PC-9 (cell line): Measurements from ENCODE around the gene CNTN6. TPM values are rescaled to one million over a fixed set of nuclear protein-coding genes. Genes with fewer than 3 reads are reported as not detected.

Experiments used
- BruUV-seq: library from RNA; stranded (reverse); fragments of 400-500 nt; replicated peaks from 2 replicates; lab custom pipeline; 2021; lab: Mats Ljungman, UMichigan
- CTCF ChIA-PET: fragments of 300-600 bp; sonication (Branson Sonifier 250); formaldehyde crosslinking; loops from one replicate; lab custom pipeline; 2022; ENCODE audit warnings: antibody characterized with exemption; lab: Charles Lee
- POLR2A ChIA-PET: fragments of 300-600 bp; sonication (Branson Sonifier 250); formaldehyde crosslinking; loops from one replicate; lab custom pipeline; 2022; ENCODE audit warnings: antibody characterized with exemption; ENCODE audit not compliant: unreplicated experiment; lab: Charles Lee
- DNase-seq, 2 experiments: peaks; one replicate each; pipeline versions ENCODE4 v3.0.0 to v3.0.0-alpha.2; 2015 to 2022; ENCODE audit warnings: mixed read lengths in 1 of 2
- H2AFZ ChIP-seq: fragments of 200-600 bp; sonication (generic); 2 replicates; pipeline ENCODE4 v1.8.1; 2017; ENCODE audit warnings: antibody characterized with exemption
- H3F3A ChIP-seq: fragments of 200-600 bp; sonication (generic); 2 replicates; pipeline ENCODE4 v1.8.1; 2017; ENCODE audit warnings: antibody characterized with exemption, mild to moderate bottlenecking, low read depth; ENCODE audit not compliant: insufficient read depth
- H3K27ac ChIP-seq: fragments of 200-600 bp; sonication (generic); 2 replicates; pipeline ENCODE4 v1.6.1; 2016; ENCODE audit warnings: mixed run types
- H3K27me3 ChIP-seq: fragments of 200-600 bp; sonication (generic); 2 replicates; pipeline ENCODE4 v1.6.1; 2016; ENCODE audit warnings: low read depth, mixed run types; ENCODE audit not compliant: insufficient read depth
- H3K36me3 ChIP-seq: fragments of 200-600 bp; sonication (generic); 2 replicates; pipeline ENCODE4 v1.6.1; 2016; ENCODE audit warnings: low read depth, mixed run types
- H3K4me1 ChIP-seq: fragments of 200-600 bp; sonication (generic); replicated peaks from 2 replicates; pipeline ENCODE4 v1.6.1; 2016; ENCODE audit warnings: mixed run types; ENCODE audit not compliant: insufficient read depth
- H3K4me2 ChIP-seq: fragments of 200-600 bp; sonication (generic); 2 replicates; pipeline ENCODE4 v1.6.1; 2017; ENCODE audit warnings: mixed run types
- H3K4me3 ChIP-seq: fragments of 200-600 bp; sonication (generic); 2 replicates; pipeline ENCODE4 v1.6.1; 2016; ENCODE audit warnings: mixed run types
- H3K79me2 ChIP-seq: fragments of 200-600 bp; sonication (generic); 2 replicates; pipeline ENCODE4 v1.6.1; 2017; ENCODE audit warnings: low read depth, mixed run types
- H3K9me2 ChIP-seq: fragments of 200-600 bp; sonication (generic); 2 replicates; pipeline ENCODE4 v1.8.1; 2017; ENCODE audit warnings: mild to moderate bottlenecking; ENCODE audit not compliant: insufficient read depth
- H3K9me3 ChIP-seq: fragments of 200-600 bp; sonication (generic); 2 replicates; pipeline ENCODE4 v1.8.1; 2016; ENCODE audit warnings: low read depth; ENCODE audit not compliant: insufficient read depth
- H4K20me1 ChIP-seq: fragments of 200-600 bp; sonication (generic); 2 replicates; pipeline ENCODE4 v1.8.1; 2017; ENCODE audit not compliant: insufficient read depth
- EZH2 ChIP-seq: fragments of 200-600 bp; sonication (generic); IDR thresholded peaks from 2 replicates; pipeline ENCODE4 v1.8.0; 2017; ENCODE audit warnings: antibody characterized with exemption, low read depth
- intact Hi-C: fragments of 100-400 bp; cut with micrococcal nuclease; formaldehyde crosslinking; loops from one replicate; pipeline ENCODE4 v1.10.0; 2022; ENCODE audit not compliant: unreplicated experiment
- total RNA-seq: library from RNA; stranded (reverse); gene quantifications from 2 replicates; pipeline ENCODE4 v1.2.3, GENCODE V29; 2021
- TF ChIP-seq, protein P1 (sequence below): fragments of 200-600 bp; sonication (generic); conservative IDR thresholded peaks from 2 replicates; pipeline ENCODE4 v1.6.1; 2017; ENCODE audit warnings: mixed run types, antibody characterized with exemption, mild to moderate bottlenecking, moderate library complexity

The CNTN6 gene
- total RNA-seq, 1 experiment from 2014 or later: not detected

DNA sequence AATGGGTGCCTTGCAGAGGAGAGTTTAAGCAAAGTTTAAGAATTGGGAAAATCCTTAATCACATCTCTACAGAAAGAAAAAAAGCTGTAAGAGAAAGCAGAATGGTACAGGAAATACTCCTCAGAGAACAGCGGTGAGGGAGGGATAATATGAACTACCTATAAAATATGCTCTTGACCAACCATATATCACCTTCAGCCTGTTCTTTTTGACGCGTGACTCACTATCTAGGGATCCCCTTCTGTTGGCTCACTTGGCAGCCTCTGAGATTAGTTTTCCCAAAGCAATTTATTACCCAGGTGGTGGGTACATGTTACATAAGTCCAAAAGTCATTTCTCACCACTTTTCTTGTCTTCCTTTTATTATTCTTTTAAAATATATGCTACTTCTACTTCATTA, 97.7 kb downstream of the CNTN6 start:
- no peaks in the 10 kb centered on the region for H3K36me3 ChIP-seq
- no peaks in the 10 kb centered on the region for H3K79me2 ChIP-seq
- POLR2A ChIA-PET: no interaction called here
- CTCF ChIA-PET: no interaction called here
- no peak overlapping the region for H3K27ac ChIP-seq
- no peaks in the 10 kb centered on the region for H3F3A ChIP-seq
- H3K9me2 ChIP-seq: no peaks in the 10 kb centered on the region
- DNase-seq: no peak
- H3K4me2 ChIP-seq: no peak overlapping the region
- no peaks in the 10 kb centered on the region for H3K27me3 ChIP-seq
- TF ChIP-seq EZH2: no peak
- TF ChIP-seq, protein P1, sequence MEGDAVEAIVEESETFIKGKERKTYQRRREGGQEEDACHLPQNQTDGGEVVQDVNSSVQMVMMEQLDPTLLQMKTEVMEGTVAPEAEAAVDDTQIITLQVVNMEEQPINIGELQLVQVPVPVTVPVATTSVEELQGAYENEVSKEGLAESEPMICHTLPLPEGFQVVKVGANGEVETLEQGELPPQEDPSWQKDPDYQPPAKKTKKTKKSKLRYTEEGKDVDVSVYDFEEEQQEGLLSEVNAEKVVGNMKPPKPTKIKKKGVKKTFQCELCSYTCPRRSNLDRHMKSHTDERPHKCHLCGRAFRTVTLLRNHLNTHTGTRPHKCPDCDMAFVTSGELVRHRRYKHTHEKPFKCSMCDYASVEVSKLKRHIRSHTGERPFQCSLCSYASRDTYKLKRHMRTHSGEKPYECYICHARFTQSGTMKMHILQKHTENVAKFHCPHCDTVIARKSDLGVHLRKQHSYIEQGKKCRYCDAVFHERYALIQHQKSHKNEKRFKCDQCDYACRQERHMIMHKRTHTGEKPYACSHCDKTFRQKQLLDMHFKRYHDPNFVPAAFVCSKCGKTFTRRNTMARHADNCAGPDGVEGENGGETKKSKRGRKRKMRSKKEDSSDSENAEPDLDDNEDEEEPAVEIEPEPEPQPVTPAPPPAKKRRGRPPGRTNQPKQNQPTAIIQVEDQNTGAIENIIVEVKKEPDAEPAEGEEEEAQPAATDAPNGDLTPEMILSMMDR: no peak
- no peaks in the 10 kb centered on the region for H3K4me1 ChIP-seq
- H4K20me1 ChIP-seq: no peaks in the 10 kb centered on the region
- no TSS peak for BruUV-seq
- no peaks in the 10 kb centered on the region for H3K9me3 ChIP-seq
- no peak overlapping the region for H2AFZ ChIP-seq
- no peak overlapping the region for H3K4me3 ChIP-seq
- intact Hi-C loops: no loop called here

DNA sequence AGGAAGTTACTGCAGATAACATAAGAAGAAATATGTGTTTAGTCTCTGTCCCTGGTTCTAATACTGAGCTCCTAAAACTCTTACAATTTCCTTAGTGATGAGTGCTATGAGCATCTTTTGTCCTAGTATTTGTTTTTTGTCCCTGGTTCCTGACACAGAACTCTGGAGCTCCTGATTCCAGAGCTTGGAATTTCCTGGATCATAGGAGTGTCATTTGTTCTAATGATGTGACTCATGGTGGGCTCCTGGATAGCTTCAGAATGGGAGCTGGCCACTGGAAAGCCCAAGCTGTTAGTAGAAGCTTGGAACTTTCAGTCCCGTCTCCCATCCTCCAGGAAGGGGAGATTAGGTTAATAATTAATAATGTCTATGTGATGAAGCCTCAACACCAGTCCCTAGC, 98.2 kb downstream of the CNTN6 start:
- no peaks in the 10 kb centered on the region for H3K9me3 ChIP-seq
- ChIA-PET POLR2A (no interaction called here), CTCF (no interaction called here)
- H3K36me3 ChIP-seq: no peaks in the 10 kb centered on the region
- no TSS peak for BruUV-seq
- intact Hi-C loops: no loop called here
- no peak overlapping the region for H3K4me2 ChIP-seq
- H3F3A ChIP-seq: no peaks in the 10 kb centered on the region
- no peak overlapping the region for H2AFZ ChIP-seq
- no peaks in the 10 kb centered on the region for H3K4me1 ChIP-seq
- H3K4me3 ChIP-seq: no peak overlapping the region
- no peaks in the 10 kb centered on the region for H3K9me2 ChIP-seq
- H3K79me2 ChIP-seq: no peaks in the 10 kb centered on the region
- H3K27me3 ChIP-seq: no peaks in the 10 kb centered on the region
- H3K27ac ChIP-seq: no peak overlapping the region
- H4K20me1 ChIP-seq: no peaks in the 10 kb centered on the region
- TF ChIP-seq, protein P1: no peak
- no peak for TF ChIP-seq EZH2
- DNase-seq: no peak

DNA sequence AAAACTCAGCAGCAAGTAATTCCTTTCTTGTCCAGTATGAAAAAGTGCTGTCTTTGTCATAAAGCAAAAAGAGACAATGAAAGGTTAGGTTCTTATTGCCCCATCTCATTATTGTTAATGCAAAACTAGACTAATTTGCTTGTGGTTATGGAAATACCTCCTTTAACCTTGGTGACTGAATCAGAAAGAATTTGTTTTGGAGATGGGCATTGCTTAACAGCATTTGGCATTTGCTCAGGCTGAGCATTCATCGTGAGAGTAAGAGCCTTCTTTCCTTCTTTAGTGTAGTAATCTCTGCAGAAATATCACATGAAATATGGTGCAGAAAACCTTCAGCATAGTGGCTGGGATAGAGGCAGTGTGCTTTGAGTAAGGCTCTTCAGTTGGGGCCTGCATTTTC, 103.1 kb downstream of the CNTN6 start:
- DNase-seq: no peak
- H2AFZ ChIP-seq: no peak overlapping the region
- no peaks in the 10 kb centered on the region for H4K20me1 ChIP-seq
- no peaks in the 10 kb centered on the region for H3K36me3 ChIP-seq
- H3K27ac ChIP-seq: no peak overlapping the region
- no peaks in the 10 kb centered on the region for H3K9me3 ChIP-seq
- no peaks in the 10 kb centered on the region for H3K27me3 ChIP-seq
- H3K79me2 ChIP-seq: no peaks in the 10 kb centered on the region
- TF ChIP-seq, protein P1: no peak
- TF ChIP-seq EZH2: no peak
- H3K9me2 ChIP-seq: no peaks in the 10 kb centered on the region
- BruUV-seq: no TSS peak
- H3K4me2 ChIP-seq: no peak overlapping the region
- POLR2A ChIA-PET: no interaction called here
- H3K4me3 ChIP-seq: no peak overlapping the region
- CTCF ChIA-PET: no interaction called here
- no peaks in the 10 kb centered on the region for H3K4me1 ChIP-seq
- H3F3A ChIP-seq: no peaks in the 10 kb centered on the region
- intact Hi-C loops: no loop called here
